Measurements from ENCODE around the gene TRH. TPM values are rescaled to one million over a fixed set of nuclear protein-coding genes. Genes with fewer than 3 reads are reported as not detected.

The TRH gene
- total and polyA plus RNA-seq, 7 donors = not detected

- Histone ChIP-seq H3K36me3 (ENCODE audit: insufficient read depth in 1 of 2, low read depth in 1 of 2) (no peaks in the 10 kb centered on the region), H3K4me1 (no peaks in the 10 kb centered on the region), H3K4me3 (no peak overlapping the region), H3K9me3 (no peaks in the 10 kb centered on the region), H3K27me3 (ENCODE audit: insufficient read depth in 3 of 3, low read length in 2 of 3) (peaks cover 0 to 3% (median 0%) of the 10 kb centered on the region in 3 donors), H3K27ac (no peak overlapping the region)
- WGBS, 3 donors = 67 to 71% (median 68%) methylated on average over 2 of the region's 2 CpGs
- ATAC-seq = no peak
- no peak for DNase-seq
- TF ChIP-seq CTCF (IDR thresholded peaks at IDR 0.05) = no peak
- intact Hi-C loops (cut with DNase I) = no loop called here
Measured at GRCh38 chr3:129954514-129954913, 20.0 kb upstream of the TRH start.

DNA sequence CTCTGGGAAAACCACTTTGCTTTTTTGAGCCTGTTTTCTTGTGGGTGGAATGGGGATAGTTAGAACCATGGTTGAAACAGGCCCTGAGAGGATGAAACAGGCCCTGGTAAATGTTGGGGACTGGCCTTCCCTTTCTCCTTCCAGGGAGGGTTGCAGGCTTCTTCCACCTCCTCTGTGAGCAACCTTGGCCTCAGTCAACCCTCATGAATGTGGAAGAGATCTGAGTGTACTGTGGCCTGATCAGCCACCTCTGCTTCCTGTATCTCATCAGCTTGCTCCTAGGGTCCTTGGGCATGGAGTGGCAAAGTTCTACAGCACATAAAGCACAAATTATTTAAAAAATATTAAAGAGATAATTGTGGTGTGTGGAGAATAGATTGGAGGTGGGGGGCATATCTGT, 17.6 kb upstream of the TRH start:
- intact Hi-C loops (cut with DNase I) = no loop called here
- Histone ChIP-seq H3K27me3 (ENCODE audit: insufficient read depth in 3 of 3, low read length in 2 of 3) (peaks cover 0 to 3% (median 0%) of the 10 kb centered on the region in 3 donors), H3K4me3 (no peak overlapping the region), H3K36me3 (ENCODE audit: insufficient read depth in 1 of 2, low read depth in 1 of 2) (no peaks in the 10 kb centered on the region), H3K9me3 (no peaks in the 10 kb centered on the region), H3K4me1 (no peaks in the 10 kb centered on the region), H3K27ac (no peak overlapping the region)
- ATAC-seq (no peak), DNase-seq (no peak)
- TF ChIP-seq CTCF (IDR thresholded peaks at IDR 0.05) = no peak

- ATAC-seq = no peak
- TF ChIP-seq CTCF (IDR thresholded peaks at IDR 0.05) = no peak
- no peaks in the 10 kb centered on the region for H3K36me3 ChIP-seq (ENCODE audit: insufficient read depth in 1 of 2, low read depth in 1 of 2)
- H3K27me3 ChIP-seq (ENCODE audit: insufficient read depth in 3 of 3, low read length in 2 of 3) = peaks cover 0 to 3% (median 0%) of the 10 kb centered on the region in 3 donors
- no peak overlapping the region for H3K4me3 ChIP-seq
- WGBS, 3 donors = 60 to 79% (median 73%) methylated on average over 6 of the region's 6 CpGs
- DNase-seq = no peak
- no peaks in the 10 kb centered on the region for H3K4me1 ChIP-seq
- no peaks in the 10 kb centered on the region for H3K9me3 ChIP-seq
- no peak overlapping the region for H3K27ac ChIP-seq
- intact Hi-C loops (cut with DNase I) = no loop called here
Measured at GRCh38 chr3:129958755-129959154, 15.8 kb upstream of the TRH start.

- Histone ChIP-seq H3K27ac (no peak overlapping the region), H3K4me1 (no peaks in the 10 kb centered on the region), H3K4me3 (no peak overlapping the region), H3K9me3 (no peaks in the 10 kb centered on the region), H3K36me3 (ENCODE audit: insufficient read depth in 1 of 2, low read depth in 1 of 2) (no peaks in the 10 kb centered on the region), H3K27me3 (ENCODE audit: insufficient read depth in 3 of 3, low read length in 2 of 3) (peaks cover 0 to 3% (median 0%) of the 10 kb centered on the region in 3 donors)
- TF ChIP-seq CTCF (IDR thresholded peaks at IDR 0.05) = no peak
- DNase-seq (no peak), ATAC-seq (no peak)
- intact Hi-C loops (cut with DNase I) = no loop called here
- 35 to 51% (median 37%) methylated on average over 5 of the region's 5 CpGs for WGBS, 3 donors
Measured at GRCh38 chr3:129961141-129961541, 13.4 kb upstream of the TRH start.

- Histone ChIP-seq H3K36me3 (ENCODE audit: insufficient read depth in 1 of 2, low read depth in 1 of 2) (no peaks in the 10 kb centered on the region), H3K27ac (no peak overlapping the region), H3K9me3 (no peaks in the 10 kb centered on the region), H3K4me1 (no peaks in the 10 kb centered on the region), H3K27me3 (ENCODE audit: insufficient read depth in 3 of 3, low read length in 2 of 3) (peaks cover 0 to 3% (median 0%) of the 10 kb centered on the region in 3 donors), H3K4me3 (no peak overlapping the region)
- ATAC-seq (no peak), DNase-seq (no peak)
- no peak for TF ChIP-seq CTCF (IDR thresholded peaks at IDR 0.05)
- WGBS, 3 donors = 70 to 81% (median 73%) methylated on average over 3 of the region's 3 CpGs
- intact Hi-C loops (cut with DNase I) = no loop called here
Measured at GRCh38 chr3:129962600-129962999, 11.9 kb upstream of the TRH start.

Measured in psoas muscle (tissue), 8 donors.